NCI-H345 (cell line): ENCODE measurements around the gene WNT9B.

ENCODE experiments used
- DNase-seq: peaks from one replicate; lab custom pipeline; 2025; lab: John Stamatoyannopoulos, UW

Gene WNT9B

GRCh38 chr17:46851029-46851741 lies at the start of gene WNT9B:
TSS of gene WNT9B (plus strand) at chr17:46851583. CDS start at chr17:46851639, 56 bp downstream.
- DNase-seq: peak; percentile 86

- DNase-seq: no peak
These were observed 48.6 kb upstream of the WNT9B start for GRCh38 chr17:46802800-46803199.

GRCh38 chr17:46803544-46803943 lies 47.8 kb upstream of the WNT9B start:
- no peak for DNase-seq

GRCh38 chr17:46805771-46806170 lies 45.6 kb upstream of the WNT9B start:
- DNase-seq: no peak

GRCh38 chr17:46809110-46809571 lies 42.2 kb upstream of the WNT9B start:
- DNase-seq: no peak

GRCh38 chr17:46810837-46811236 lies 40.5 kb upstream of the WNT9B start:
- no peak for DNase-seq

- DNase-seq: no peak
These were observed 39.3 kb upstream of the WNT9B start for GRCh38 chr17:46811978-46812583.

GRCh38 chr17:46812624-46813318 lies 38.6 kb upstream of the WNT9B start:
- DNase-seq: no peak

GRCh38 chr17:46813920-46814319 lies 37.5 kb upstream of the WNT9B start:
- DNase-seq: no peak

GRCh38 chr17:46814446-46814845 lies 36.9 kb upstream of the WNT9B start:
- DNase-seq: no peak

- no peak for DNase-seq
These were observed 35.7 kb upstream of the WNT9B start for GRCh38 chr17:46815474-46816353.

GRCh38 chr17:46817151-46817900 lies 34.1 kb upstream of the WNT9B start:
- DNase-seq: no peak

GRCh38 chr17:46817901-46818209 lies 33.5 kb upstream of the WNT9B start:
- DNase-seq: no peak

- peak; percentile 33 for DNase-seq
These were observed 33.0 kb upstream of the WNT9B start, which contains the start of gene WNT3 for GRCh38 chr17:46818316-46818928. TSS of gene WNT3 (minus strand) at chr17:46818692. CDS start at chr17:46818597, 95 bp downstream.

- DNase-seq: no peak
These were observed 32.2 kb upstream of the WNT9B start for GRCh38 chr17:46818929-46819859.

GRCh38 chr17:46819906-46820351 lies 31.5 kb upstream of the WNT9B start:
- DNase-seq: no peak

GRCh38 chr17:46820592-46821450 lies 30.6 kb upstream of the WNT9B start:
- DNase-seq: no peak

- DNase-seq: no peak
These were observed 29.6 kb upstream of the WNT9B start for GRCh38 chr17:46821482-46822387.
